ENCODE results near the gene TPT1.

GRCh38 chr13:45303866-45304265 is 37.1 kb downstream of the TPT1 start:
- TF ChIP-seq CTCF (conservative IDR thresholded peaks at IDR 0.05 in 1 of 2, IDR thresholded peaks at IDR 0.05 in 1 of 2; ENCODE audit: extremely low read depth in 1 of 2, insufficient read depth in 1 of 2, low read depth in 1 of 2, low read length in 2 of 2) (no peak), EZH2 (IDR thresholded peaks at IDR 0.05; ENCODE audit: borderline replicate concordance, low read length) (no peak)

Data from mammary epithelial cell (primary cell).